ENCODE measurements around the gene GCLC.

The GCLC gene

GRCh38 chr6:53461696-53462095 is 83.2 kb downstream of the GCLC start:
- TF ChIP-seq Cebpa-rat (IDR thresholded peaks at IDR 0.05): no peak
- Histone ChIP-seq H3K27me3 (no peaks in the 10 kb centered on the region), H3K9me3 (replicated peaks in 1 of 11) (no peaks in the 10 kb centered on the region), H3K36me3 (no peaks in the 10 kb centered on the region), H3K4me3 (no peak overlapping the region), H4K20me1 (no peaks in the 10 kb centered on the region), H3K27ac (0 out of 22 replicates have a peak overlapping the region, but pooled peaks of 1 of the 11 experiments have one; percentile 21), H3K9ac (no peak overlapping the region), H3K4me2 (peak overlapping the region in 3 of 11 experiments; percentile 35 to 72 (median 66); a peak in 5 of 22 replicates), H3K4me1 (peaks cover 0 to 20% (median 6%) of the 10 kb centered on the region in 10 experiments; a peak in 10 of 20 replicates)

DNA sequence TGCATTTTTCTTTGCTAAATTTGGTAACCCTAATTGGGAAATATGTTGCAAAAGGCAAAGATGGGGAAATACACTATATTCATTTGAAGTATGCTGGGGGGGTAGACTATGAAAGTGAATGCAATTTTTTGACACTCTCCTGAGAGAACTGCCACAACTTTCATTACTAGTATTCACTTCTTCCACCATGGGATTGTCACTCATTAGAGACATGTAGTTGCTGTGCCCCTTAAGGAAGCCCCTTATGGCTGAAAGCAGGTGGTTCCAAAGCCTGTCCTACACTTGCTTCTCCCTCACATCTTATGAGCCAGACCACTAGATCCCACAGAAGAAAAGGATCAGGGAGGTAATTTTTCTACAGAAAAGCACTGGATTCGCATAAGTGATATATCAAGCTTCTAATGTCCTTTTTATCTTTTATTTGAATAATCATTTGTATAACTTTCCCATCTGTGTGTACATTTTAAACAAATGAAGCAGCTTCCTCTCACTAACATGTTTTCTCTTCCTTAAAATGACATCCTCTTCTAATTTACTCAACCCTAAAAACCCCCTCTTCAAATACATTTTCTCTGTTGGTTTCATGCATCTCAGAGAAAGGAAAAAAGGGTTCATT is 83.8 kb downstream of the GCLC start:
- no peak overlapping the region for H3K9ac ChIP-seq
- H3K4me3 ChIP-seq: no peak overlapping the region
- H3K27me3 ChIP-seq: no peaks in the 10 kb centered on the region
- H3K4me1 ChIP-seq: peaks cover 0 to 20% (median 6%) of the 10 kb centered on the region in 10 experiments; a peak in 10 of 20 replicates
- peaks cover 0 to 3% (median 0%) of the 10 kb centered on the region in 11 experiments; a peak in 5 of 22 replicates for H3K9me3 ChIP-seq (replicated peaks in 1 of 11)
- H3K36me3 ChIP-seq: no peaks in the 10 kb centered on the region
- H3K27ac ChIP-seq: peak overlapping the region in 2 of 11 experiments; percentile 12 to 21; a peak in 2 of 22 replicates
- H3K4me2 ChIP-seq: peak overlapping the region in 5 of 11 experiments; percentile 15 to 72 (median 35); a peak in 6 of 22 replicates
- no peak for TF ChIP-seq Cebpa-rat (IDR thresholded peaks at IDR 0.05)
- no peaks in the 10 kb centered on the region for H4K20me1 ChIP-seq

- no peak overlapping the region for H3K4me3 ChIP-seq
- H3K27me3 ChIP-seq: no peaks in the 10 kb centered on the region
- no peaks in the 10 kb centered on the region for H4K20me1 ChIP-seq
- no peaks in the 10 kb centered on the region for H3K36me3 ChIP-seq
- H3K9me3 ChIP-seq (replicated peaks in 1 of 11): peaks cover 3 to 15% (median 12%) of the 10 kb centered on the region in 11 experiments; a peak in 19 of 22 replicates
- H3K4me2 ChIP-seq: no peak overlapping the region
- H3K27ac ChIP-seq: no peak overlapping the region
- peaks cover 0 to 20% (median 6%) of the 10 kb centered on the region in 10 experiments; a peak in 10 of 20 replicates for H3K4me1 ChIP-seq
- no peak for TF ChIP-seq Cebpa-rat (IDR thresholded peaks at IDR 0.05)
- H3K9ac ChIP-seq: no peak overlapping the region
Observed at GRCh38 chr6:53458105-53458866, 86.6 kb downstream of the GCLC start.

GRCh38 chr6:53456809-53457208 is 88.1 kb downstream of the GCLC start:
- no peak for TF ChIP-seq Cebpa-rat (IDR thresholded peaks at IDR 0.05)
- H3K9me3 ChIP-seq (replicated peaks in 1 of 11): peaks cover 3 to 15% (median 12%) of the 10 kb centered on the region in 11 experiments; a peak in 19 of 22 replicates

GRCh38 chr6:53455678-53456077 is 89.2 kb downstream of the GCLC start:
- no peak overlapping the region for H3K9ac ChIP-seq
- no peaks in the 10 kb centered on the region for H3K27me3 ChIP-seq
- no peak overlapping the region for H3K4me3 ChIP-seq
- peaks cover 3 to 15% (median 12%) of the 10 kb centered on the region in 11 experiments; a peak in 19 of 22 replicates for H3K9me3 ChIP-seq (replicated peaks in 1 of 11)
- H3K36me3 ChIP-seq: no peaks in the 10 kb centered on the region
- H3K27ac ChIP-seq: no peak overlapping the region
- TF ChIP-seq Cebpa-rat (IDR thresholded peaks at IDR 0.05): no peak
- H3K4me2 ChIP-seq: no peak overlapping the region
- no peaks in the 10 kb centered on the region for H4K20me1 ChIP-seq
- H3K4me1 ChIP-seq: peaks cover 0 to 3% (median 0%) of the 10 kb centered on the region in 10 experiments; a peak in 2 of 20 replicates

More at GRCh38 chr6:53456809-53457208, 88.1 kb downstream of the GCLC start:
- no peak overlapping the region for H3K27ac ChIP-seq
- peaks cover 0 to 14% (median 5%) of the 10 kb centered on the region in 10 experiments; a peak in 10 of 20 replicates for H3K4me1 ChIP-seq
- no peaks in the 10 kb centered on the region for H3K27me3 ChIP-seq
- no peaks in the 10 kb centered on the region for H3K36me3 ChIP-seq
- H4K20me1 ChIP-seq: no peaks in the 10 kb centered on the region
- H3K4me2 ChIP-seq: no peak overlapping the region
- H3K4me3 ChIP-seq: no peak overlapping the region
- no peak overlapping the region for H3K9ac ChIP-seq

- TF ChIP-seq Cebpa-rat (IDR thresholded peaks at IDR 0.05): no peak
- Histone ChIP-seq H3K4me1 (peaks cover 0 to 15% (median 4%) of the 10 kb centered on the region in 10 experiments; a peak in 9 of 20 replicates), H4K20me1 (no peaks in the 10 kb centered on the region), H3K9ac (no peak overlapping the region), H3K27me3 (no peaks in the 10 kb centered on the region), H3K27ac (no peak overlapping the region), H3K4me2 (no peak overlapping the region), H3K36me3 (no peaks in the 10 kb centered on the region), H3K9me3 (replicated peaks in 1 of 11) (peaks cover 9 to 18% (median 17%) of the 10 kb centered on the region in 11 experiments; a peak in 20 of 22 replicates), H3K4me3 (no peak overlapping the region)
Observed at GRCh38 chr6:53451165-53451564, 93.7 kb downstream of the GCLC start.

DNA sequence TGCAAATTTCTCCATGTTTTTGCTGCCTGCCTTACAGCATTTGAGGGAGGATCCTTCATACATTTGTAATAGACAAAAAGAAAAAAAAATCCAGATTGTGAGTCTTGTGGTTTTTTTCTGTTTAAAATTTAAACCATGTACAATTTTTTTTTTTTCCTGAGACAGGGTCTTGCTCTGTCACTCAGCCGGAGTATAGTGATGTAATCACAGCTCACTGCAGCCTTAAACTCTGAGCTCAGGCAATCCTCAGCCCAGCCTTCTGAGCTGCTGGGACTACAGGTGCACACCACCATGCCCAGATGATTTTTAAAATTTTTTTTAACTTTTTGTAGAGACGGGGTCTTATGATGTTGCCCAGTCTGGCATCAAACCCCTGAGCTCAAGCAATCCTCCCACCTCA is 97.0 kb downstream of the GCLC start:
- Histone ChIP-seq H3K9me3 (replicated peaks in 1 of 11) (peaks cover 0 to 7% (median 6%) of the 10 kb centered on the region in 11 experiments; a peak in 5 of 22 replicates), H4K20me1 (no peaks in the 10 kb centered on the region), H3K9ac (no peak overlapping the region), H3K27me3 (no peaks in the 10 kb centered on the region), H3K4me3 (no peak overlapping the region), H3K27ac (no peak overlapping the region), H3K4me2 (no peak overlapping the region), H3K4me1 (peaks cover 0 to 21% (median 7%) of the 10 kb centered on the region in 10 experiments; a peak in 9 of 20 replicates), H3K36me3 (no peaks in the 10 kb centered on the region)
- no peak for TF ChIP-seq Cebpa-rat (IDR thresholded peaks at IDR 0.05)

Data from BLaER1 treated with 17β-estradiol and CSF1 and Interleukin-3, amounts not matched to agents 10 nM and 100 nM (cell line).